Hematopoietic multipotent progenitor cell treated with erythropoietin and hydrocortisone succinate and interleukin-3 and kit ligand, for 17 days (in vitro differentiated cells): ENCODE measurements around the gene MRPL55.

Experiments used
- DNase-seq: peaks from one replicate; pipeline ENCODE4 v3.0.0-alpha.2; 2015; ENCODE audit warnings: low spot score

MRPL55 gene

DNA sequence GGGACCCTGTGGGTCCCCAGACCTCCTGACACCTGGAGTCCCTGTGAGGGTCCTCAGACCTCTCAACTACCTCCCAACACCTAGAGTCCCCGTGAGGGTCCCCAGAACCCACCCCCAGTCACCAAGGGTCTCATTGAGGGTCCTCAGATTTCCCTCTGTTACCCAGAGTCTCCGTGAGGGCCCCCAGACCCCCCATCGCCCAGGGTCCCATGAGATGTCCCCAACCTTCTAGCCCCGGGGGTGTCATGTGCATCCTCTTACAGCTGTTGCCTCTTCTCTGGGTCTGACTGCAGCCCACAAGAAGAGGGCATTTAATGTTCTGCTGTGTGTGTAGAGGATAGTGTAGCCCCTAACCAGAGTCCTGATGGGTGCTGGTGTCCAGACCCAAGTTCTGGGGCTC lies 38.7 kb upstream of the MRPL55 start:
- DNase-seq: no peak

DNA sequence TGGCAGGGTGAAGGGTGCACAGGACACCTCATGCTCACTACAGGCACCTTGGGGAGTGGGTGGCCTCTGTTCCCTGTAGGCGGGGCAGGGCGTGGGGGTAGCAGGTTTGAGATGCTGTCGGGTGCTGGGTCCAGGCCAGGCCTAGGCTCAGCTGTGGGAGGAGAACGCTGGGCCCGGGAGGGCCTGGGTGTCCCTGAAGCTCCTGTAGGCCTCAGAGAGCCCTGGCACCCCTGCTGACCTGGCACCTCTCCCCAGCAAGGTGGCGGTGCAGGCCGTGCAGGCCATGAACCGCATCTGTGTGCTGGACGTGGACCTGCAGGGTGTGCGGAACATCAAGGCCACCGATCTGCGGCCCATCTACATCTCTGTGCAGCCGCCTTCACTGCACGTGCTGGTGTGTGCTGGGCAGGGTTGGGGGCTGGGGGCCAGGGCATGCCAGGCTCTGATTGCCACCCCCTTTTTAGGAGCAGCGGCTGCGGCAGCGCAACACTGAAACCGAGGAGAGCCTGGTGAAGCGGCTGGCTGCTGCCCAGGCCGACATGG lies 38.1 kb upstream of the MRPL55 start:
- no peak for DNase-seq

DNA sequence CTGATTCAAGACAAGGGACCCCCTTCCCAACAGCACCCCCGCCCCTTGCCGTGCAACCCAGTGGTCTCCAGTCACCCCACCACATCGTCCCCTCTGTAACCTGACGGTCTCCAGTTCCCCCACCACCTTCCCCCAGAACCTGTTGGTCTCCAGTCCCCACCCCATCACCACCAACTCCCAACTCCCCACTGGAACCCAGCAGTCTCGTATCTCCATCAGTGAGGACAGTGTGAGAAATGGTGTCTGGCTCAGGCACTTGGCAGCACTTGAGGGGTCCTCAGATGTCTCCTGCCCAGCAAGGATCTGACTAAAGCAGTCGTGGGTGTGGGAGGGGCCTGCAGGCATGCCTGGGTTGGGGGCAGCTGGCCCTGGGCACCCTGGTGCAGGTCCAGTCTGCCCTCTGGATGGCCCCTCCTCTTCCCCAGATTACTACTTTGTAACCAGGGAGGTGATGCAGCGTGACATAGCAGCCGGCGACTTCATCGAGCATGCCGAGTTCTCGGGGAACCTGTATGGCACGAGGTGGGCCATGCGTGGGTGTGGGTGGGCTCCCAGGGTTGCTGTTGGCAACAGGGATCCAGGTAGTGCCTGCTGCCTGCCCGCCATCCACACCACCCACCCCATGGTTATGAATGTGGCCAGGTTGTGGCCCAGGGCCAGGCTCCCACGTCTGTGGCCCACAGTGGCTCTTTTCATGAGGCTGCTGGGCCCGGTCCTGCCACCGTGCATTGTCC lies 37.5 kb upstream of the MRPL55 start:
- no peak for DNase-seq

DNA sequence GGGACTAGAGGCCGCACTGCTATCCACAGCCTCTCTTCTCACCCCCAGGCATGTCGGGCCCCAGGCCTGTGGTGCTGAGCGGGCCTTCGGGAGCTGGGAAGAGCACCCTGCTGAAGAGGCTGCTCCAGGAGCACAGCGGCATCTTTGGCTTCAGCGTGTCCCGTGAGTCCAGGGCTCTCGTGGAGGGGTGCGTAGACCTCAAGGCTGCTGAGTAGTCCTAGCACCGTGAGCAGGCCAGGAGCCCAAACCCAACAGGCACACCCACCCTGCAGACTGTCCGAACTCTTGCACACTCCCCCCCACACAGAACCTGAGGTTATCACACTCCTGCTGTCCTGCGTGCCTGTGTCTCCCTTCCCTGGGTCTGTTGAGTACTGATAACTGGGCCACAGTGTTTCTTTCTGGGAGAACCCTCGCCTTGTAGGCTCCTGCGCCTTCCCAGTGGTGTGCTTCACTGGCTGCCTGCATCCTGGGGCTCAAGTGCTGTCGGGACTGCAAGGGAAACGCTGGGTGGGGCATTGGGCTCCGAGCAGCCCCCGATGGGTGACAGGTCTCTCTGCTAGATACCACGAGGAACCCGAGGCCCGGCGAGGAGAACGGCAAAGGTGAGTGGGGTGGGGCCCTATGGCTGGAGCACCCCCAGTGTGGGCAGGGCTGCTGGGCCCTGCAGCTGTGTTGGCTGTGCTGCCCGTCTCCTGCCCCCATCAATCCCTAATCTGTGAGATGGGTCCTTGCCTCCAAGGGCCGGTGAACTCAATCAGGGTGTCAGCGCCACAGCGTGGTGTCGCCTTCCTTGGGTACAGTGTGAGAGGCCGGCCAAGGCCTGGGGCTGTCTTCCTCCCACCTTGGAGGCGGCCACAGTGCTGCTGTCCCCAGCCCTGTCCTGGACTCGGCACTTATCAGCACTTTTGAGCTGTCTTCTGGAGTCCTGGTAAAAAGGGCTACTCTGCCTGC lies 36.6 kb upstream of the MRPL55 start:
- peak; percentile 72 for DNase-seq

DNA sequence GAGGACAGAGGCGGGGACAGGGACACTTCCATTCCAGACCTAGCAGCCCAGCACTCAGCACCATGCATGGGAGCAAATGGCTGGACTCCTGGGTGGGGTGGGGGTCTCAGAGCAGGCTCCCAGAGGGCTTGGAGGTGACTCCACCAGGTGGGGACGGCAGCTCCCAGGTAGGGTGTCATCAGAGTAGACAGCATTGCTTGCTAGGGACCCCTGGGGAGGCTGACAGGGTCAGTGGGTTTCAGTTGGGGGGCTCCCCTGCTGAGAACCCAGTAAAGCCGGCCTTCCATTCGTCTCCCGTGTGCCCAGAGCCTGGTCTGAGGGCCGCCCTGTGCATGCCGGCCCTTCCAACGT lies 35.9 kb upstream of the MRPL55 start:
- DNase-seq: peak; percentile 13

DNA sequence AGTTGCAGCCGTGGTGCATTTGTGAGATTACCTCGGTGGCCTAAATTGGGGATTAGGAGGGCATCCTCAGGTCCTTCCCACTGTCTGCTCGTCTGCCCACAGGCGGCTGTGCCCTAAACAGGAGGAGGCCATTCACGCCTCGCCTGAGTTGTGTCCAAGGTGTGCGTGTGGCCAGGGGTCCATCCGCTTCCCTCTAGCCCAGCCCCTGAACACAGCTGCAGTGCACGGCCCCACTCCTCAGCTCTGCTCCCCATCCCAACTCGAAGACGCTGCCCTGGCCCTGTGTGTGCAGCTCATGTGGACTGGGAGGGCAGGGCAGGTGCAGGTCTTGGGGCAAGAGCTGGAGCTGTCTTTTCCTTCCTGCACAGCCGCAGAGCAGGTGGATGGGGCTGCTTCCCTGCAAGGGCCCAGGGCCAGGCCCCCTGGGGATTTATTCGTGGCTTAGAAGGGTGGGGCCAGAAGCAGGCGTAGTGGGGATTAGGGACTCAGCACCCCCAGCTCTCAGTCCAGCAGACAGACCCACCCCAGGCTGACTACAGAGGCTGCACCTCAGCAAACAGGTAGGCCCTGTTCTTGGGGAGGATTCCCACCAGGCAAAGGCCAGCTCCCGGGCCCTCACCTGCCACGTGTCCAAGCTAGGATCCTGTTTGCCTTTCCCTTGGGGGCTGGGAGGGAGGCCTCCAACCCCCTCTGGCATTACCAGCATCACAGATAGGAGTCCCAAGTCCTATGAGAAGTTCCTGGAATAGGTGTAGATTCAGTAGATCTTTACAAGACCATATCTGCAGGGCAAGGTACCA lies 35.3 kb upstream of the MRPL55 start:
- DNase-seq: no peak

DNA sequence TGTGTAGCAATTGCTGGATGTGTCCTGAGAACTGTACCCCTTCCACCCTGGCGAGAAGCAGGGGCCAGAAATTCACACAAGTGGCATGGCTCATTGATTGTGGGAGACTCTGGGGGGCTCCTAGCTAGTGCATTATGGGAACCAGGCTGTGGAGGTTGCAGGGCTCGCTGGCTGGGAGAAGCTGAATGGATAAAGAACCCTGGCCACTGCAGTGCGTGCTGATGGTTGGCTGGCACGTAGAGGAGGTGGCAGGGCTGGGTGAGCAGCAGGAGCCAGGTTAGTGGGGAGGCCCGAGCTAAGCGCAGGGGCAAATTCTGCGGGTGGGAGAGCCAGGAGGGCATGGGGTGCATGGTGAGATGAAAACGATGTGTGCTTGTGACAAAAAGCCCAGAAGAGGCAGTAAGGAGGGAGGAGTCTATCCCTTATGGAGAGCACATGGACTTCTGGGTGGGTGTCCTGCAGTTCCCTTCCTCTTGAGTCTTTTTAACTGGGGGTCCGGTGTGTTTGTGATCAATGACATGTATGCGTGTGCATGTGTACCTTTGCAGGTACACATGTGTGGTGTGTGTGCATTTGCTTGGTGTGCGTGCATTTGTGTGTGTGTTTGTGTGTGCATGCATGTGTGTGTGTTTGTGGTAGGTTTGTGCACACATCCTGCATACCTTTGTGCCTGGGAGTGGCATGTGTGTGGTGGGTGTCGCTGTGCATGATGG lies 34.5 kb upstream of the MRPL55 start:
- no peak for DNase-seq

DNA sequence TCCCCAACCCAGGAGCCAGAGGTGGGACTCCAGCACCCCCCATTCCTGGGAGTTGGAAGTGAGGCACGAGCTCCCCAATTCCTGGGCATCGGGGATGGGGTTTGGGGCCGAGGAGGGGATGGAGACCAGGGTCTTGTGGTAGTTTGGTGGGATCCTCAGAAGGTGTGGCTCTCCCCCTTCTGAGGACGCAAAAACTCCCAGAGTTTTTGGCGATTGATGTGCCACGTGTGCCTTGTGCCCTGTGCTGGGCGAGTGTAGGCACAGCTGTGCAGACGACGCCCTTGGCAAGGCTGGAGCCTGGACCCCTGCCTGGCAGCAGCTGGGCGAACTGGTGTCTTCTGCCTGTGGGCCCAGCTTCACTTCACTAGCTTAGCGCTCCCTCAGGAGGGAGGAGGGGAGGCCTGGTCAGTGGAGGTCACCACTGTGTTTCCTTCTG lies 33.6 kb upstream of the MRPL55 start:
- DNase-seq: peak; percentile 20

DNA sequence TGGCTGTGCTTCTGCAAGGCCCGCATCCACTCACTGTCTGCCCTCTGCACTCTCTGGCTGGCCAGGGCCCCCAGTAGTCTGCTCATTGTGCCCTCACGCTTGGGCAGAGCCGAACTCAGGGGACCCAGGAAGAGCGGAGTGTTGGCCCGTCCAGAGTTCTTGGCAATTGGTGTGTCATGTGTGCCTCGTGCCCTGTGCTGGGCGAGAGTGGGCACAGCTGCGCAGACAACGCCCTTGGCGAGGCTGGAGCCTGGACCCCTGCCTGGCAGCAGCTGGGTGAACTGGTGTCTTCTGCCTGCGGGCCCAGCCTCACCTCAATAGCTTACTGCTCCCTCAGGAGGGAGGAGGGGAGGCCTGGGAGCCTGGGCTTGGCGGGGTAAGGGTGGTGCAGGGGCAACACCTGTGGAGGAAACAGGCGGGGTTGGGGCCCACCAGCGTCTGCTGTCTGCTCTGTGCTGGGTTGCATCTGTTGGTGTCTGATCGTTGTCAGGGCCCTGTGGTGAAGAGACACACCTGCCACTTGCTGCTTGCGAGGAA lies 33.1 kb upstream of the MRPL55 start:
- no peak for DNase-seq

DNA sequence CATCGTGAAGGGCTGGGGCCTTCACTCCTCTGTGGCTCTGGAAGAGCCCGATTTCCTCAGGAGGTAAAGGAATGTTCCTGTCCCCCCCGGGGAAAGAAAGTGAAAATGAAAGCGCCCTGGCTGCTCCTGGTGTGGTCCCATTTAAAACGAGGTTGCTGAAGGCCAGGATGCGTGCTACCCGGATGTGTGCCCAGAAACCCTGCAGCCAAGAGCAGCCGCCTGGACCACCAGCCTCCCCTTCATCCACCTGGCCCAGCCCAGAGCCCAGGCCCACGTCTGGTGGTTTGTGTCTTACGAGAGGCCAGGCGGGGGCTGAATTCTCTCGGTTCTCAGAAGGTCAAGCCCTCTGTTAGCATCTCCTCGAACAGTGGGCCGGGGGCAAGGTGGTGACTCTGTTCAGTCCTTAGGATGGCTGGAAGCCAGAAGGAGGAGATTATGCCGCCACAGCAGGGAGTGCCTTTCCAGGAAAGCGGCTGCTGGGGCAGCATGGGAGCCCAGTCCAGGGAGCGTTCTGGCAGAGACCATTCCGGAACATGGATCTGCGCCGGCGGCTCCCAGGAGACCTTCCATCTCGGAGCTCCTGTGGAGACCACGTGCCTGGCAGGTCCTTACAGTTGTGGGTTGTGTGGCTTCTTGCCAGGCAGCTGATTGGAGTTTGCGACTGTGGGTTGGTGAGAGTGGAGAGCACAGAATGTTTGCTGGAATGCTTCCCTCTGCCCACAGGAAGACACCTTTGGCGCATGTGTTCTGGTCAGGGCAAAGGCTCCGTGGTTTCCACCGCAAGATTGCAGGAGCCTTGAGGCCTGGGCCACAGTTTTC lies 32.3 kb upstream of the MRPL55 start:
- peak; percentile 47 for DNase-seq

DNA sequence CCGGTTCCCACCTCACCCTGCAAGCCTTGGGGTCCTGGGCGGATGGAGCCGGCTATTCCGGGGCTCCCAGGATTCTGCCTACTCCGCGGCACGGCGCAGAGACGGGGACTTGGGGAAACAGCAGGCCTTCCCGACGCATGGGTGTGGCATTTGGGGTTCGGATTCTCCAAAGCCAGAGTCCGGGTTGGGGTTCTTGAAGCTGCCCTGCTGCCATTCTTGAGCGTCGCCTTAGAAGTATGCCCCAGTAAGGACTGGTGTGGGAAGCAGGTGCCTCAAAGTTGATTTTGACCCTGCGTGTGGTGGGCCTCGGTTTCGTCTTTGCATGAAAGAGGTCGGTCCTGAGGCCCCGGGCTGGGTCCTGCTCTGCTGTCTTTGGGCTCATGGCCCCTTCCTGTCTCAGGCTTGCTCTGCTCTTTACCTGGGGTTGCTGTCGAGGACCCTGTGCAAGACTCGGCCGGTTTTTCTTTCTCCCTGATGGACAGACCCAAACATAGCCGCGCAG lies 31.7 kb upstream of the MRPL55 start:
- DNase-seq: no peak

DNA sequence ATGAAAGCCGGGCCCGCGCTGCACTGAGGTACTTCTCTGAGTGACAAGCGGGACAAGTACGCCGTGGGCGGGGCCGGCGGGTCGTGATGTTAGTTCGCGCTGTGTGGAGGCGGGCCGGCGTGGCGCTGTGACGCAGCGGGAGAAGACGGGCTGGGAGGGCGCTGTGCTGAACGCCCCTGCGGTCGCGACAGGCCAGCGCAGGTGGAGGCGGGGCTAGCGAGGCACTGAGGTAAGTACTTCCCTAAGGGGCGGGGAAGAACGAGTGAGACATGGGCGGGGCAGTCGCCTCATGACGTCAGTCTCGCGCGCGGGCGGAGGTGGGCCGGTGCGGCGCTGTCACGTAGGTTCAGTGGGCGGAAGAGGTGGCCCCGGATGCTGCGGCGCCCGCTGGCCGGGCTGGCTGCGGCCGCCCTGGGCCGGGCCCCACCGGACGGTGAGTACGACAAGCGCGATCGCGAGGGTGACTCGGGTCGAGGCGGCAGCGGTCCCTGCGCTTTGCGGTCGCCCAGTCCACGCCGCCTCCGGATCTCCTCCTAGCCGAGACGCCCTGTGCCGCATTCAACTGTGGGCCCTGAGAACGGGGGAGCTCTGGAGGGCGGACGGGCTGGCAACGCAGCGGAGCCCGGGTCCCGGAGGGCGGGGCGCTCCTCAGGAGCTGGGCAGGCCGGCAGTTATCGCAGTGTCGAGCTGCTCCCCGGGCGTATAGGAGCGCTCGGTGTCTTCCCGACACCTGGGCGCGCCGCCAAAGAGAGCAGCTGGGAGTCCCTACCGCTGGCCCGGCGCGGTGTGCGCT lies 31.0 kb upstream of the MRPL55 start, which contains the start of gene GUK1:
Gene GUK1, plus strand, starts transcription at position 349 of the 793 bp plus-strand sequence. Its CDS starts 24 bp downstream, at position 373.
- DNase-seq: peak; percentile 100

DNA sequence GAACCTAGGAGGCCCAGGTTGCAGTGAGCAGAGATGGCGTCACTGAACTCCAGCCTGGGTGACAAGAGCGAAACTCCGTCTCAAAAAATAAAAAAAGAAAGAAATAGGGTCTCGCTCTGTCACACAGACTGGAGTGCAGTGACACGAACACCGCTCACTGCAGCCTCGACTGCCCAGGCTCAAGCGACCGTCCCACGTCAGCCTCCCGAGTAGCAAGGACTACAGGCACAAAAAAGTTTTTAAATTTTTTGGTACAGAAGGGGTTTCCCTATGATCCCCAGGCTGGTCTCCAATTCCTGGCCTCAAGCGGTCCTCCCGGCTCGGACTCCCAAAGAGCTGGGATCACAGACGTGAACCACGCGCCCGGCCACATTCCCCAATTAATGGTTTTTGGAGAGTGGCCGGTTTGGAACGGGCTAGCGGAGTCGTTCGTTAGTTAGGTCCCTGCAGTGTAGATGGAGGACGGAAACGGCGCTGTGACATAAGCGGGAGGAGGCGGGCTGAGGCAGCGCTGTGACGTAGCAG lies 30.4 kb upstream of the MRPL55 start:
- no peak for DNase-seq

DNA sequence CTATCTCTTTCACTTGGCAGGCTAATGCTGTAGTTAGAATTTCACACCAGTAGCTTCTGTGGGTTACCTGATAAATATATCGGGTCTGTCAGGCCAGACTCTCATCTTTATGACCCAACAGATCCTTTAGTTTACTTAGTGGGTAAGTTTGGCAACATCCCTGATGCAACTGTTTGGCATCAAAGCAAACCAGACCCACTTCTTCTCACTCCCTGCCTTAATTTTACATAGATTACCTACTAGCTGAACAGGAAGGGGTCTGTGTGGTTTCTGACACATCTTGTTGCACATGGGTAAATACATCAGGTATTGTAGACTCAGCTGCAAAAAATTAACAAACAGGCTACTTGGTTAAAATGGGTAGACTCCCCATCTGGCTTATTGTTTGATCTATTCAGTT lies 27.8 kb upstream of the MRPL55 start:
- DNase-seq: no peak

DNA sequence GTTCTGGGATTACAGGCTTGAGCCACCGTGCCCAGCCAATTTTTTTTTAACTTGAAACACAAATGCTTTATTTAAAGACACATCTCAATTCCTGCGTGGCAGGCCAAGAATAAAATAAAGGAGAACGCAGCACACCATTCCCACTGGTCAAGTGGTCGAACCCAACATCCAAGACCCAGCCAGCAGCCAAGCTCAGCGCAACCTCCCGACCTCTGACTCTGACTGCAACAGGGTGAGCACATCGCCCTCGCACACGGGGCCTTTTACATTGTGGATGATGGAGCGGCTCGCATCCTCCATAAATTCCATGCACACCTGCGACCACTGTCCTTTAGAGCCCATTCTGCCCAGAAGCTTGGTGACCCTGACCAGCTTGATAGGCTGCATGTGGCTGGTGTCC lies 25.5 kb upstream of the MRPL55 start:
- no peak for DNase-seq

DNA sequence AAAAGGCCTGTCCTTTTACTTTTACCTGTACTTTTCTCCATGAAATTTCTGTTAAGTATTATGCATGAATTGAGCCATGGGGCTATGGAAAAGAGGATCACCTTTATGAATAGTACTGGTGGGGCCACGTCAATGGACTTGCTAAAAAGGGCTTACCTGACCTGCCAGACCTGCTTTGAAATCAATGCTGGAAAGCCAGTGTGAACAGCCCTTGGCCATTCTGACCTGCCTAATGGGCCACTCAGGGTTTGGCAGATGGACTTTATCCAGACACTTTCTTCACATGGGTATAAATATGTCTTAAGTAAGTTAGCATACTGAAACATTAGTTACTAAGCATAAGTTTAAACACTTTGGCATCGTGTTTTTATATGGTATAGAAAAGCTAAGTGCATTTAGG lies 22.7 kb upstream of the MRPL55 start:
- DNase-seq: no peak

DNA sequence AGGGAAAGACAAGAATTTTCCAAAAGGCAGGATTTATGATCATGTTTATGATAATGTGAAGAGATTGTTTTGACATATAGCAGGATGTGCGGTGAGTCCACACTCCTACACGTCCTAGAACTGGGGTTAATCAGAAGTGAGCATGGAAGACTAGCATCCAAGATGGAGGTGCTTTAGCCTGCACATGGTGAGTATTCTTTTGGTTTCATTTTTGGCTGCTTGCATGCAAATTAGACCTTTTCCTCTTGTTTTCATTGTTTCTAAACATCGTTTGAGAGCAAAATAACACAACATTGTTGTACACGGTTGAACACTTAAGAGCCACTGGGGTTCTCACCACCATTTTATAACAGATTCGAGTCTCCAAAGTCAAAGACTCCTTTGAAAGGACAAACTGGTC lies 16.1 kb upstream of the MRPL55 start:
- no peak for DNase-seq

DNA sequence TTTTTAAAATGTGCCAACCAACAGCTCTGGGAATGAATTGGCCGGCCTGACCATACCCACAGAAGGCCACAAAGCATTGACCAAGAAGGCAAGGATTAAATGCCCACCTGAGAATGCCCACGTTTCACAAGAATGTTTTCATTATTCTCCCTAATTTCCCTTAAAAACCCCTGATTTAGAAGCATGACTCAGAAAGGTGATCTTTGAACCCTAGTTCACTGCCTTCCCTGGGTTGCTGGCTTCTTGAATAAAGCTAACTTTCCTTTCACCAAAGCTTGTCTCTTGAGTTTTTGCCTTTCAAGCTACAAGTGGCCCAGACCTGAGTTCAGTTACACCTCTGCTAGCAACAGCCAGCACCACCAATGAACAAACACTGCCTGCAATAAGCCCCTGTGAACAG lies 14.4 kb upstream of the MRPL55 start:
- DNase-seq: no peak

DNA sequence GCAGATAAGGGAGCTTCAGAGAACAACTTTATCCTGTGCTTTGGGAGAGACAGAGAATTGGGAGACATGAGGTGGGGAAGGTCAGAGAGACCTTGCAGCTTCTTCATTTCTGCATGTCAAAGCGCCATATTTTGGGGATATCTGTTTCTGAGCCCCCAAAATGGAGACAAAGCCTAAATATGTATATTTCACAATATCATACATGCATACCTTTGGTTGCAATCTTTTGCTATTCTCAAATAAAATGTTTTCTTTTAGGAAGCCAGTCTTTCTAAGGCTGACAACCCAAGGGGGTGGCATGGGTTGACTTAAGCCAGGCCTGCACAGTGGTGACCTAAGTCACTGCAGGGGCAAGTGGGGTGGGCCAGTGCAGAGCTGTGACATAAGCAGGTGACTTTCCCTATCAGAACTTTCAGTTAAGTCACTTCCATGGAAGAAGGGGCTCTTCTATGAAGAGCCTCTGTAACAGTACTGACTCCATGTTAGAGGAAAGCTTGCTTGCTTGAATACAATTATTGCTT lies 13.9 kb upstream of the MRPL55 start:
- no peak for DNase-seq
